Fibroblast of lung (primary cell): Measurements from ENCODE around the gene RPS21.

Source experiments
- EZH2 ChIP-seq: IDR thresholded peaks from 2 replicates; pipeline ENCODE4 v1.5.1; 2012; ENCODE audit warnings: low read length, control low read depth, mild to moderate bottlenecking; ENCODE audit errors: missing control alignments
- TF ChIP-seq, protein P1 (sequence below), 2 donors: IDR thresholded peaks in 1 of 2; conservative IDR thresholded peaks in 1 of 2; 1 replicate in 1 of 2; 2 replicates in 1 of 2; pipeline ENCODE4 v1.5.1; 2011 to 2012; ENCODE audit warnings: low read length in 2 of 2, control low read depth in 1 of 2, inconsistent platforms in 1 of 2, low read depth in 1 of 2, mild to moderate bottlenecking in 1 of 2

DNA sequence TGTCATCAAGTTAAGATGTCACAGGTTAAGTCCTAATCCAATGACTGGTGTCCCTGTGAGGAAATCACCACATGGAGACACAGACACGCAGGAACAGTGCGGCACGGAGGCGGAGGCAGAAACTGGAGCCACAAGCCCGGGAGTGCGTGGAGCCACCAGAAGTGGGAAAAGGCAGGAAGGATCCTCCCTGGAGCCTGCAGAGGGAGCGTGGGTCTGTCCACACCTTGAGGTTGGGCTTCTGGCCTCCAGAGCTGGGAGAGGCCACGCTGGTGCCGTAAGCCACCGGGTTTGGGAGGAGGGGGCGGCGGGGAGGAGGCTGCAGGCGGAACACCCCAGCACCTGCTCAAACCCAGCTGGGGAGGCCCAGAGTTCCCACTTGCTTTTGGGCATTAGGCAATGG lies 16.4 kb downstream of the RPS21 start:
- TF ChIP-seq, protein P1, sequence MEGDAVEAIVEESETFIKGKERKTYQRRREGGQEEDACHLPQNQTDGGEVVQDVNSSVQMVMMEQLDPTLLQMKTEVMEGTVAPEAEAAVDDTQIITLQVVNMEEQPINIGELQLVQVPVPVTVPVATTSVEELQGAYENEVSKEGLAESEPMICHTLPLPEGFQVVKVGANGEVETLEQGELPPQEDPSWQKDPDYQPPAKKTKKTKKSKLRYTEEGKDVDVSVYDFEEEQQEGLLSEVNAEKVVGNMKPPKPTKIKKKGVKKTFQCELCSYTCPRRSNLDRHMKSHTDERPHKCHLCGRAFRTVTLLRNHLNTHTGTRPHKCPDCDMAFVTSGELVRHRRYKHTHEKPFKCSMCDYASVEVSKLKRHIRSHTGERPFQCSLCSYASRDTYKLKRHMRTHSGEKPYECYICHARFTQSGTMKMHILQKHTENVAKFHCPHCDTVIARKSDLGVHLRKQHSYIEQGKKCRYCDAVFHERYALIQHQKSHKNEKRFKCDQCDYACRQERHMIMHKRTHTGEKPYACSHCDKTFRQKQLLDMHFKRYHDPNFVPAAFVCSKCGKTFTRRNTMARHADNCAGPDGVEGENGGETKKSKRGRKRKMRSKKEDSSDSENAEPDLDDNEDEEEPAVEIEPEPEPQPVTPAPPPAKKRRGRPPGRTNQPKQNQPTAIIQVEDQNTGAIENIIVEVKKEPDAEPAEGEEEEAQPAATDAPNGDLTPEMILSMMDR (conservative IDR thresholded peaks at IDR 0.05 in 1 of 2, IDR thresholded peaks at IDR 0.05 in 1 of 2; ENCODE audit: low read depth in 1 of 2, low read length in 2 of 2): no peak
- no peak for TF ChIP-seq EZH2
